Activated CD4-positive, CD25-positive, alpha-beta regulatory T cell treated with anti-CD3 and anti-CD28 coated beads, Interleukin-2, amount 50 U/mL, for 16 hours (primary cell): ENCODE data around the gene NMNAT1.
"Not testable (repeated sequence)": the region's sequence is repeated elsewhere in the genome, so short reads cannot be mapped to it uniquely, and the experiment has no call there.

Experiments
- DNase-seq: peaks from one replicate; pipeline ENCODE4 v3.0.0-alpha.2; 2020; ENCODE audit warnings: low read depth, low spot score

Gene NMNAT1

DNA sequence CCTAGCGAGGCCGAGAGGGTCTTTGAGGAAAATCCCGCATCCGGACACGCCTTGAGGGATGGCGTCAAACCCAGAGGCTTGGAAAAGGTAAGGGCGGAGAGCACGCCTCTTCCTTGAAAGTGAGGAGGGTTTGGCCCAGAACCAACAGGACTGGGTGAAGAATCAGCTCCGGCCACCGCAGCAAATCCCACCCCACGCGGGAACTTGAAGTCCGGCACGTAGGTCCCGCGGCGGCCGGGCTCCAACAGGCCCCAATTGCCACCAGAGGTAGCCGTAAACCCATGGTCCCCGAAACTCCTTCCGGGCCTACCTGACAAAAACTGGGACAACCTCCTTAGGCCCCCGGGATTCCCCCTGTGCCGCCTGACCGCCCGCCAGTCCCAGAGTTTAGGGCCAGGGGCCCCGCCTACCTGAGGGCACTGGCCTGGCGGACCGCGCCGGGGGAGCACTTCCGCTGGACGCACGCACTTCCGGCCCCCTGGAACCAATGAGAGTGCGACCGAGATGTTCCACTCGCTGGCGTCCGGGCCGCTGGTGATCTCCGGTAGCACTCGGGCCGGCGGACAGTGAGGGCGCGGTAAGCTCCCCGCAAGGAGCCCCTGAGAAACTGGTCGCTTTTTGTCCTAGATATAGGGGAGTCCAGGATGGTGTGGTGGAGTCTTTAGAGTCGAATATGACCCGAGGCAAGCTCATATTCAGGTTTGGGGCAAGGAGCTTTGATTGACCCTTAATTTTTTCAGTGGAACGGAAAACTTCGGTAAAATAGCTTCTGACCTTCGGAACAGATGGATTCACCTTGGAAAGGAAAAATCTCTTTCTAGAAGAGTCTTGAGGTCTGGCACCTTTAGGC lies at the start of gene NMNAT1, which contains the start of gene LZIC:
NMNAT1 (plus strand) TSS at position 537 of the 850 bp plus-strand sequence. CDS start 28,599 bp downstream, outside the sequence.
LZIC (minus strand) TSS at position 453 of the 850 bp plus-strand sequence. CDS start 6,772 bp downstream, outside the sequence.
- peak; percentile 74 for DNase-seq

DNA sequence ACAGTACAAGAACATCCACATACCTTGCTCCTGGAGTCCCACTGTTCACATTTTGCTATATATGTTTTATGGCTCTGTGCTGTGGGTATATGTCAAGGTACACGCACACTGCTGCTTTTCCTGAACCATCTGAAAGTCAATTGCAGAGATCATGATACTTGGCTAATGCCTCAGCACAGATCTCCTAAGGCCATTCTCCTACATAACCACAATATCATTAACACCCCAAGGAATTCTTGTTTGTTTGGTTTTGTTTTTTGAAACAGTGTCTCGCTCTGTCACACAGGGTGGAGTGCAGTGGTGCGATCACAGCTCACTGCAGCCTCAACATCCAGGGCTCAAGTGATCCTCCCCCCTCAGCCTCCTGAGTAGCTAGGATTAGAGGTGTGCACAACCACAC lies 49.2 kb upstream of the NMNAT1 start:
- DNase-seq: no peak

DNA sequence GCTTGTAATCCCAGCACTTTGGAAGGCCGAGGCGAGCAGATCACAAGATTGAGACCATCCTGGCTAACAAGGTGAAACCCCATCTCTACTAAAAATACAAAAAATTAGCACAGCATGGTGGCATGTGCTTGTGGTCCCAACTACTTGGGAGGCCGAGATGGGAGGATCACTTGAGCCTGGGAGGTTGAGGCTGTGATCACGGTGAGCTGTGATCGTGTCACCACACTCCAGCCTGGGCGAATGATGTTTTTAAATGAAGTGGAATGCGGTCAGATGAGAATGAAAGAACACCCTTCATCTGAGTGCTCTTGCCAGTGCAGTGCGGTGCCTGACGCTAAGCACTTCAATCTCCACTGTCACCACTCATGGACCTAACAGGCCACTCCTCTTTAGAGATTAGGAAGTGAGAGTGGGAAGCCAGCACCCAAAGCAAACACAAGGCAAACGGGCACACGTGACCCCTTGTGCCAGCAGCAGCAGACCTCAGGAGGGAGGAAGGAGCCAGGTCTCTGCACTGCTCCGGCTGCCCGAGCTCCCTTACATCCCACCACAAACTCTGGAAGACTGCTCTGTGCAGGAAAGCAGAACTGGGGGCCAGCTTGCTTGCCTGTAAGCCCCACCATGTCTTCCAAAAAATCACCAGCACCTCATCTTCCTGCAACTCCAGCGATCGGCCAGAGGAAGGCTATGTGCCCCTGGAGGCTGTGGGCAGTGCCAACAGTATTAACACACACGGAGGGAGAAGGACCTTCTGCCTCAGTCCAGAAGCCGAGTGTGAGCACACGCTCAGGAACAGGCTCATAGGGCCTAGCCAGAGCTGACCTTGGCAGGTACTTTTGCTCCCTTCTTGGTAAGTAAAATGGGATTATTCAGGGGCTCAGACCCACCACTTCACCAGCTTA lies 42.9 kb upstream of the NMNAT1 start:
- DNase-seq: no peak

DNA sequence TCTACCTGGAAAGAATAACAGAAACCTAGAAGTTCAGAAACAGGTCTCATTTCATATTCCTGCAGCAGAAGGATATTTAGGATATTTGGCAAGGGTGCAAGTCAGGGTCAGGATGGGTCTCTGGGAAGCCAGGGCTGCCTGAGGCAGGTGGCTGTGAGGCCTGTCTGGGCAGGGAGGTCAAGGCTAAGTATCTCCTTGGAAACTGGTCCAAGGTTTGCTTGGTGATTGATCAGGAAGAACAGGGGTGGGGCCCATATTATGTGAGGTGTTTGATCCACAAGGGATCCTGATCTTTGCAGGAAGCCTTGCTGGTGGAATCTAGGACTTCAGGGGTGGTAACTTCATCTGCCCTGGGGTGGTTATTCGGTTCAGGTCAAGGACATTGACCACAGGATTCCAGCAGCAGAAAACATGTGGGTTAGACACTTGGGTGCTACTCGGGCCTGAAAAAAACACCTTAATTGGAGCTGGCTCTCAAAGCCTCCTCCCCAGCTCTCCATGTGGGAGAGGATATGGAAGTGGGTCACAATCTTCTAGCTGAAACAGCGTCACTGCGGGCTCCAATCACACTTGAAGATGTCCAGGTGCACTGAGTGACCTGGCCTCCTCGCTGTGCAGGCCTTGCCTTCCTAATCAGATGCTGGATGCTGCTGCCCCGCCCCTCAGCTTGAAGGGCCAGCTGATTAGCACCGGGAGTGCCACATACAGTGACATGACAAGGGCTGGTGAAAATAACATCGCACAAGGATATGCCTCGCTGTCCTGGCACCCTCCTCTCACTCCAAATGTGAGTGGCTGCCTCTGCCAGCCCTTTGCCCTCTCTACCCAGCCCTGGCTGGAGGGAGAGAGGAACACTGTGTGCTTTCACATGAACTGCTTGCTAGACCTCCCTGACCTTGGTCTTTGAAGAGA lies 41.9 kb upstream of the NMNAT1 start:
- DNase-seq: no peak

DNA sequence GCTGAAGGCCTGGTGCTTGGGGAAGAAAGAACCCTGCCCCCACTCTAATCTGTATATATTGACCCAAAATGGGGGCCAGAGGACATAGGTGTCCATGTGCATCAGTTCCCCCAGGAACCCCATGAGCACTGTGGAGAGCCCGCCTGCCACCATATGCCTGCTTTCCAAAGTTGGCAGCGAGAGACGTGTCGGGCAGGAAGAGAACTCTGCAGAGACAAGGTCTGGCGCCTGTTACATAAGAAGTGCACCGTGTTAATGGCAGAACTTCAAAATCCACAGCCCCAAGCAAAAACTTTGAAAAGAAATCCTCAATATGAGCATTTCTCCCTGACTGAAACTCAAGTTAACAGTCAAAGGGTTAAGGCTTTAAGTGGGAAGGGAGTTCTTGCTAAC lies 41.2 kb upstream of the NMNAT1 start:
- no peak for DNase-seq

DNA sequence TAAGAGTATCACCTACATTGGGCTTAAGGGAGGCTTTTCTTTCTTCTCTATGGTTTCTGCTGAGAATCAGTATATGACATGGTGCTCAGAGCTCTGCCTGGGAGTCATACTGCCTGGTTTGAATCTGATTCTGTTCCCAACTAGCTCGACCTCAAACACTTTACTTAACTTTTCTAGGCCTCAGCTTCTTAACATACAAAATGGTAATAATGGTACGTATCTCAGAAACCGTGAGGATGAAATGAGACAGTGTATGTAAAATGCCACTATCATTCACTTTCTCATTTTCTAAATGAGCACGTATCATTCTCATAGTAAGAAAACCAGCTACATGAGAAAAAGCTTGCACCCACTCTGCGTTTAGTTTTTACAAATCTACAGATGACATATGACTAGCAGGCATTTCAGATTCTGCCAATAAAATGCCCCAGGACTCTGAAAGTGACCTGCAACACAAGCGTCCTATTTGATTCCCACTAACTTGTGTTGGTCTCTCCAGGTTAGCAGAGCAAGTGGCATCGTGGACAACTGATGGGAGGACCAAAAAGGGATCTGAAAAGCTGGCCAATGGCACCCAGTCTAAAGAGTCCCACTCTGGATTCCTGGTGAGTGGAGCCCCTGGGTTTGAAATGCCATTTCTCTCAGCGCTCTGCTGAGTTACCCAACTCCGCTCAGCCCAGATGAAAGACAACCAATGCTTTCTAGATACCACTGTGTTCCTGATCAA lies 39.3 kb upstream of the NMNAT1 start:
- DNase-seq: no peak

DNA sequence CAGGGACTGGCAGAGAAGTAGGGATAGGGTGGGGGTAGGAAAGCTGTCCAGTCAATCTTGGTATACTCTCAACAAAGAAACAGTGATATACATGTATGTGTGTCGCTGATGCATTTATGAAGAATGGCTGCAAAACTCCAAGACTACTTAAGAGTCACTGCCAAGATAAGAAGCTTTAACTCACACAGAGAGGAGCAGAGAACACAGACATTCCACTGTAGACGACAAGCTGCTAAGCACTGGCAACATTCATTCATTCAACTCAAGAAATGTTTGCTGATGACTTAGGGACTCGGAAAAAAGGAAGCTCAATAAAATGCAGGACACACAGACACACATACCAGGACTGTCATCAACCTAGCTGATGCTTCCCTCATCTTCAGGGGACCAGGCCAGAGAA lies 38.7 kb upstream of the NMNAT1 start:
- no peak for DNase-seq

DNA sequence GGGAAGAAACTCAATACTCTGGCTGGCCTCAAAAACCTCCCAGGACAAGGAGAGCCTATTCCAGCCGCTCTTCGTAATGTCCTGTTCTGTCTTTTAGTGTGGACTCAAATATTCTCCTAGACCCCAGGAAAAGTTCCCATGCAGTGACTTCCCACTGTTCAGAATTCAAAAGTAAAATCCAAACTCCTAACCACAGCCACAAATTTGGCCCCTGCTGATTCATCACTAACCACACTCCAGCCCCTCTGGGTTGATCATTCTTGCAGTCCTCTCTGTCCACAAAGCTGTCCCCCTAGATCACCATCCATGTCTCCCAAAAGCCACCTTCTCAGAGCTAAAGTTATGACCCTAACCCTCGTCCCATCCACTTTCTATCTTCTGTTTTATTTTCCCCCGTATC lies 38.3 kb upstream of the NMNAT1 start:
- no peak for DNase-seq

DNA sequence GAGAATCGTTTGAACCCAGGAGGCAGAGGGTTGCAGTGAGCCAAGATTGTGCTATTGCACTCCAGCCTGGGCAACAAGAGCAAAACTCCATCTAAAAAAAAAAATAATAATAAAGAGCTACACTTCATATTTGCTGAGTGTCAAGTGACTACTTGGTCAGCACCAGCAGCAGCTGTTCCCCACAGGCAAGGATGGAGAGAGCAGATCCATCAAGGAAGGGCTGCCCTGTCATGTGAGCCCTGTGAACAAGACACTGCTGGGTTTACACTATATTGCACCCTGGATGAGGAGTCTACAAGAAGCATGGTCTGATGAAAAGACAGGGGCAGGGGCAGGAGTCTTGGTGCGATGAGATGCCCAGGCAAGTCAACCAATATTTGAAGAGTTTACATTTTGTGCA lies 36.8 kb upstream of the NMNAT1 start:
- DNase-seq: no peak

DNA sequence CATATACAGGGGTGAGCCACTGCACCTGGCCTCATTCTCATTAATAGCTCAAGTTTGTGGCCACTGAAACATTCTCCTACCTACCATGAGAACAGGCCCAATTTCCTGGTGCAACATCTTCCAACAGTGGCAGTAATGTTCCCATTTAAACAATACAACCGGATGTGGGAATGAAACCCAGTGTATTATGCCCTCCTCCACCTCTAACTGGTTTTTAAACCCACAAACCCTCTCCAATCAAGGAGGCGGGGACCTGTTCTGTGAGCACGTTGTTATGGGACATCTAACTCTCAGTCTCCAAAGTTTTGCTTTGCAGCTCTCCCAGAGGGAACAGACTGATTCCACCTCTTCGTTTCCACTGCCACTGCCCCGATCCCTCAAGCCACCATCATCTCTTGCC lies 35.8 kb upstream of the NMNAT1 start:
- no peak for DNase-seq

DNA sequence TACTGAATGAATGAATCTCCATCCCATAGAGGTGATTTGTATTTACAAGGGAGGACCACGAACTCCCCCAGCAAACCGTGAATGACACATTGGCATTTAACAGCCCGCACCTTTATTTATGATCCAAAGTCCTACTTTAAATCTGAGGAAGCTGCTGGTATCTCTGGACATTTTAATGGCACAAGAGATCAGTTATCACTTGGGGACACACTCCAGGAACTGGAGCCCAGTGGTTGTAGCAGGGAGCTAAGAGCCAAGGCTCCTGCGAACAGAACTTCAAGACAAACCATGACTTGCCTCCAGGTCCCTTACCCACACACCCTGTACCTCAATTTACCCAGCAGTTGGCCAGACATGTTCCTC lies 34.4 kb upstream of the NMNAT1 start:
- DNase-seq: no peak

DNA sequence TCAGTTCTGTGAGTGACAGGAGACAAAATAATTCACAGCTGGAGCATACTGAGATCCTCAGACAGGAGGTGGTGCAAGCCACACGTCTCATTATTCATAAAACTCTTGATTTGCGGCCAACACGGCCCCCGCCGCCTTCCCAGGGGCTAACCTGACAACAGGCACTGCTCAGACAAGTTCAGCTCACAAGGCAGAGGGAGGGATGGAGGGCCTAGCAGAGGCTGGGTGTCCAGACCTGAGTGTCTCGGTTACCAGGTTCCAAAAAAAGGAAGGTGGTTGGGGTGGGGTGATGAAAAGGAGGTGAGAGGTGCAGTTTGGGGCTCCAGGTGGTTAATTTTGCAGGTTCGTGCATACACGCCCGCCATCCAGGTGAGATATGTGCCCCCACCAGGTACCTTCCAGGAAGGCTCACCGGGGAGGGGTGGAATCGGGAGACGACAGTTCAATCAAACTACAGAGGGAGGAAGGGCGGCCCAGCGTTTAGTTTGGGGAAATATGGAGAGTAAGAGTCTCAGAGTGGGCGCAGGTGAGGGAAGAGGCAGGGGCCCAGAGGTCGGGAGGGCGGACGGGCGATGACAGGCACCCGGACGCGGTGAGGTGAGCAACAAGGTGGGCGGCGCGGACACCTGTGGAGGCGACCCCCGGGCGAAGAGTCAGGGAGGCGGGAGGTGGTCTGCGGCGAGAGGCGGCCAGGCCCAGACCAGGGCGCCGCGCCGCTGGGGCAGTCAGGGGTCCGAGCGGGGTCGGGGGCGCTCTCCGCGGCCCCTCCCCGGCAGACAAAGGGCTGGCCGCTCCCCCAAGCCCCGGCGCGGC lies 33.8 kb upstream of the NMNAT1 start:
- DNase-seq: no peak

DNA sequence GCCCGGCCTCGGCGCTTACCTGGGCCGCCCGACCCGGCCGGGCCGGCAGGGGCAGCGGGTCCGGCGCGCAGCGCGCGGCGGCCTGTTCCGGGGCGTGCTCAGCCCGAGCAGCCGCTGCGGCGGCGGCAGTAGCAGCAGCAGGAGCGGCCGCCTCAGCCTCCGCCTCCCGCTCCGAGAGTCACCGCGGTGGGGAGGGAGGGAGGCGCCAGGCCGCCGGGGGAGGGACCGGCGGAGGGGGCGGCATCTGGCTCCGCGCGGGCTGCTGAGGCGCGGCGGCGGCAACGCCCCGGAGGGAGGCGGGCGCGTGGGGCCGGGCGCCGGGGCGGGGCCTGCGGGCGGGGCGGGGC lies 33.2 kb upstream of the NMNAT1 start, which contains the start of gene CTNNBIP1:
CTNNBIP1 (minus strand) TSS at position 194 of the 347 bp plus-strand sequence. CDS start 38,205 bp downstream, outside the sequence.
- no peak for DNase-seq

DNA sequence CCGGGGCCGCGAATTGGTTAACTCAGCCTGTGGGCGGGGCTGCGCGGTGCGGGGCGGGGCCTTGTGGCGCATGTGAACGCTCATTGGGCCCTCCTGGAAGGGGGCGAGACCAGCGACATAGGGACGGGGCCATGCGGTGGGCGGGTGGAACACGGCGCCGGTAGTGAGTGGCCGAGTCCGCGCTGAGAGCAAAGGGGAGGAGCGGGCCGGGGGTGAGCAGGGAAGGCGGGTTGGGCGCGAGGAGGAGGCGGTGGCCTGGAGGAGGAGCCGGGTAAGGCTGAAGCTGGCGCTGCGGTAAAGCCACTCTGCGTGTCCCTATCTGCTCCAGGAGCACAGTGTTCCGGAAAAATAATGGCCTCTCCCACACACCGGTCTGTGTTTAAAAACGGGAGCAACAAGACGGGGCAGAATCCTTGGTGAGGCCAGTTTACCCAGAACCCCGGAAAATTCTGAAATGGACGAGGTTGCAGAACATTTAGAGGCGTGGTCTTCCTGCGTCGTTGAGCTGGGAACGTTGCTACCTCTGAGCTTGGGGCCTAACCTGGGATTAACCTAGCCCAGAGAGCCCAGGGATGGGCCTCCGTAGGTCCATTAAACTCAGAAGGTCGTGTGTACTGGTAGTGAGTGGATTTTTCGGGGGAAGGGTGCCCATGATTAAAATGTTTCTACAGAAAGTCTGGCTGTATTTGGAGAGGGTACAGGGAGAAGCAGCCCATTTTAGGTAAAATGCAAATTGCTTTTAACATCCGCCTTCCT lies 32.7 kb upstream of the NMNAT1 start:
- peak; percentile 99 for DNase-seq

DNA sequence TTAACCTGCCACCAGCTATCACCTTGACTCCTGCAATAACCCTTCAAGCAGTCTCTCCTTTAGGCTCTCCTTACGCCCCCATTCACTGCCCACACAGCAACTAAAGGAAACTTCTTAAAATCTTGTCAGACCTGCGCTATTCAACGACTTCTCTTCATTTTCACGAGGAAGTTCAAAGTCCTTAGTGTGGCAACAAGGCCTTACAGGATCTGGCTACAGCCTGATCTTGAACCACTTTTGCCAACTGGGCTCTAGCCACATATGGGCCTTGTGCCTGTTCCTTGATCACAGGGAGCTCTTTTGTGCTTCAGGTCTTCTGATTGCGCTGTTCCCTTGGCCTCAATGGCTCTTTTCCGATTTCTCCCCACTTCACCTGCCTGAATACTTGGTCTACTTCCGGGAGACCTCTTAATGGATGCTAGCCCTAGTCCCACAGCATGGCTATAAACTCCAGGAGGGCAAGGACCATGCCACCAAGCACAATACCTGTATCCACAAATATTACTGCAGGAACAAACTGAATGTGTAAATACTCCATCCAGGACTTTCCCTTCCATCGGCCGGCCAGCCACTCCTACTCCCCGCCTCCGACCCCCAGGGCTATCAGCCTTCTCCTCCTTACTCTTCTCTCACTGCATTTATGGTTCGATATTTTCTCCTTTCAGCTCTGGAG lies 30.9 kb upstream of the NMNAT1 start:
- DNase-seq: no peak

DNA sequence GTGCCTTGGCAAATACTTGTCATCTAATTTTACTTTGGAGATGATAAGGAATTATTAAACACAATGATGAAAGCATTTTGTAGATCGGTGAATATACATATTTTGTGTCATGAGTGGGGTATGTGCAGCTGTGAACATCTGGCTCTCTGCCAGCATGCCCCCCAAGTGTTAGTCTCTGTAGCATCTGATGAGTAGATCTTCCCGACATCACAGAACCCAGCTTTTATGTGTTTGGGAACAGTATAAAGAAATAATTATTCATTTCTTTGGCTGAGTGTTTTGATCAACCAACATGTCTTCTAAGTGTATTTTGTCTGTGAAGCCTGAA lies 28.7 kb upstream of the NMNAT1 start:
- DNase-seq: no peak

DNA sequence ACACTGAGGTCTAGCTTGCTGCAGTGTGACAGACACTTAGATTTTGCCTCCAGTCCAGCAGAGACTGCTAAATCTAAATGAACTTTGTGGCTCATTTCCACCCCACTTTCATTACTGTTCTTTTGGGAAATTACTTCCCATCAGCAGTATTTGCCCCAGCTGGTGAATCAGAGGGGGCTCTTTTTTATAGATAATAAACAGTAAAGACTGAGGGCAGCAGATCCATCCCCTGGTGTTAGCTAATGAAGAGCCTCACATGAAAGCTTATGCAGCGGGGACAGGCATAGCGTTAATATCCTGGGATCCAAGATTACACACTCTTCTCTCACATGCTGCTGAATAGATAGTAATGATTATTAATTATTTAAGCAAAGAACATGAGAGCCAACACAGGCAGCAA lies 26.8 kb upstream of the NMNAT1 start:
- no peak for DNase-seq

DNA sequence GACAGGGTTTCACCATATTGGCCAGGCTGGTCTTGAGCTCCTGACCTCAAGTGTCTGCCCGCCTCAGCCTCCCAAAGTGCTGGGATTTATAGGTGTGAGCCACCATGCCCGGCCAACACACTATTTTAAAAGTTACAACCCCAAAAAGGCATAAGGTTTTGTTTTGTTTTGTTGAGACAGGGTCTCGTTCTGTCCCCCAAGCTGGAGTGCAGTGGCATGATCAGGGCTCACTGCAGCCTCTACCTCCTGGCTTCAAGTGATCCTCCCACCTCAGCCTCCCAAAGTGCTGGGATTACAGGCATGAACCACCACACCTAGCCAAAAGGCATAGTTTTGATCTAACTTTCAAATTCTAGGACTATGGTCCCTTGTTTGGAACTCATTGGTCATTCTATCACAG lies 25.8 kb upstream of the NMNAT1 start:
- DNase-seq: not testable (repeated sequence)

DNA sequence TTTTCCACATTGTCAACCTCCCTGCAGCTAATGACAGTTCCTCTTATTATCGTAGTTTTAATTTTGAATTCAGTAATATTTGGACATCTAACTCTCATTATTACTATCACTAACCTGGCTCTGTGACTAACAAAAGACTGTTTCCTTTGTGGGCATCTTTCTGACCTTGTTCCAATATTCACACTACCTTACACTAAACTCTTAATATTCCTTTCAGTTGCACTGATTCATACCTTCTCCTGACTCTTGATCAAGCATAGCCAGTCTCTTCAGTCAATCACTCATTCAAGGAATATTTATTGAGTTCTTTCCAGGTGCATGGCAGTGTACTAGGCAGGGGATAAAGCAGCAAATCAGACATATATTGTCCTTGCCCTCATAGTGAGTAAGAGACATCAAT lies 25.4 kb upstream of the NMNAT1 start:
- DNase-seq: no peak
